ENCODE data around the gene TM7SF2. TPM values are rescaled to one million over a fixed set of nuclear protein-coding genes. Genes with fewer than 3 reads are reported as not detected.

Gene TM7SF2
- total and polyA plus RNA-seq, 3 donors from 2014 or later: 36.4 to 49.6 (median 42.0) TPM

DNA sequence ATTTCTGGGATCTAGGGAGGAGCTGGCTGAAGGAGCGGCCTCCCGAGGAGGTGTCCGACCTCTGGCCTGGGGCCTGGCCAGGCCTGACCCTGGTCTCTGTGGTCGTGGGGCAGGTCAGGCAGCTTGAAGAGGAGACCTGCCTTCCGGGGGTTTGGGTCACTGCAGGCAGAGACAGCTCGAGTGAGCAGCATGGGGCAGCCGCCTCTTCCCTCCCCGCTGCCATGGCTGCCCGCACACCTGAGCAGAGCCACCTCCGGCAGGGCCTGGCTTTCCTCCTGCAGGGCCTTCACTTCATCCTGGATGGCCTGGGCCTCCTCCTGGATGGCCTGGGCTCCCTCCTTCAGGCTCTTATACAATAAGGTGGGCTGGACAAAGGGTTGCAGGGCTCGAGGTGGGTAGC is 45.4 kb upstream of the TM7SF2 start:
- H3K36me3 ChIP-seq (ENCODE audit: low read depth, missing control alignments): no peaks in the 10 kb centered on the region
- intact Hi-C loops (cut with DNase I; ENCODE audit: low total_unique reads): no loop called here
- 79% methylated on average over 11 of the region's 11 CpGs; no CpG with 5 or more reads in 1 of the 2 donors for WGBS, 2 donors
- no peak overlapping the region for H3K27ac ChIP-seq
- no peaks in the 10 kb centered on the region for H3K27me3 ChIP-seq
- TF ChIP-seq CTCF (IDR thresholded peaks at IDR 0.05) (no peak), POLR2A (IDR thresholded peaks at IDR 0.05) (no peak)
- H3K4me3 ChIP-seq: no peak overlapping the region
- no peaks in the 10 kb centered on the region for H3K9me3 ChIP-seq
- DNase-seq: no peak
- no peaks in the 10 kb centered on the region for H3K4me1 ChIP-seq

- Histone ChIP-seq H3K36me3 (ENCODE audit: low read depth, missing control alignments) (no peaks in the 10 kb centered on the region), H3K4me3 (no peak overlapping the region), H3K9me3 (no peaks in the 10 kb centered on the region), H3K4me1 (no peaks in the 10 kb centered on the region), H3K27ac (no peak overlapping the region), H3K27me3 (no peaks in the 10 kb centered on the region)
- no peak for DNase-seq
- WGBS, 2 donors: 67 to 92% methylated on average over 1 to 4 of the region's 4 CpGs
- no peak for TF ChIP-seq CTCF (IDR thresholded peaks at IDR 0.05)
- no peak for TF ChIP-seq POLR2A (IDR thresholded peaks at IDR 0.05)
- intact Hi-C loops (cut with DNase I; ENCODE audit: low total_unique reads): no loop called here
Observed at GRCh38 chr11:65066805-65067291, 44.8 kb upstream of the TM7SF2 start.

GRCh38 chr11:65067446-65067845 is 44.2 kb upstream of the TM7SF2 start:
- no peak overlapping the region for H3K4me3 ChIP-seq
- WGBS, 2 donors: 69 to 81% methylated on average over 3 to 10 of the region's 10 CpGs
- TF ChIP-seq CTCF (IDR thresholded peaks at IDR 0.05): no peak
- no peak for TF ChIP-seq POLR2A (IDR thresholded peaks at IDR 0.05)
- no peak overlapping the region for H3K27ac ChIP-seq
- no peak for DNase-seq
- H3K9me3 ChIP-seq: no peaks in the 10 kb centered on the region
- H3K27me3 ChIP-seq: no peaks in the 10 kb centered on the region
- no peaks in the 10 kb centered on the region for H3K4me1 ChIP-seq
- H3K36me3 ChIP-seq (ENCODE audit: low read depth, missing control alignments): no peaks in the 10 kb centered on the region
- intact Hi-C loops (cut with DNase I; ENCODE audit: low total_unique reads): no loop called here

GRCh38 chr11:65069217-65069616 is 42.5 kb upstream of the TM7SF2 start:
- Histone ChIP-seq H3K4me3 (no peak overlapping the region), H3K9me3 (no peaks in the 10 kb centered on the region), H3K36me3 (ENCODE audit: low read depth, missing control alignments) (no peaks in the 10 kb centered on the region), H3K27ac (no peak overlapping the region), H3K4me1 (no peaks in the 10 kb centered on the region), H3K27me3 (no peaks in the 10 kb centered on the region)
- no peak for DNase-seq
- WGBS, 2 donors: 78 to 84% methylated on average over 9 of the region's 9 CpGs
- intact Hi-C loops (cut with DNase I; ENCODE audit: low total_unique reads): no loop called here
- TF ChIP-seq POLR2A (IDR thresholded peaks at IDR 0.05) (no peak), CTCF (IDR thresholded peaks at IDR 0.05) (no peak)

DNA sequence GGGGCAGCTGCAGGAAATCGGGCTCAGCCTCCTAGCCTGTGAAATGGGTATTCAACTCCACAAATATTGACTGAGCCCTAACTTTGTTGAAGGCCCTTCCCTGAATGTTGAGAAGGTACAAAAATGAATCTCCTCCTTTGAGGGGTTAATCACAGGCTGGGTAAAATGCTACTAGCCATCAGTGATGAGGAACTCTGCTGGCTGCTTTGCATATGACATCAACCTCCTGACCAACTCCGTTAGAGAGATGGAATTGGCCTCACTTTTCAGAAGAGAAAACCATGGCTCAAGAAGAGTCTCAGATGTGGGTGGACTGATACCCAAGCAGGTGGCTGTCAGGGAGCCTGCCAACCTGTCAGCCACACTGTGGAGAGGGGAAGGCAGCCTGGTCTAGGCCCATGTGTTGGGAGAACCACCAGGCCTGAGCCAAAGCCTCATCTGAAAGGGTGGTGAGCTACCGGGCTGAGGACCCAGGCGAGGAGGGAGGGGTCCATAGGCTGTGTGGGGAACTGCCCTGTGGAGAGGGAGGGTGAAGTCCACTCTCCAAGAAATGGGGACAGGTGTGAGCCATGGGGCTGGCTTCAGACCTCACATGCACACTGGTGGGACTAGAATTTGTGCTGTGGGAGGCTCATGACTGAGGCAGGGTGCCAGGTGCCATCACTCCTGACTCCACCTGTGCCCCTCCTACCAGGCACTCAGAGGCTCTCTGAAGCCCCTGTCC is 39.6 kb upstream of the TM7SF2 start:
- no peak for DNase-seq
- no peak for TF ChIP-seq CTCF (IDR thresholded peaks at IDR 0.05)
- TF ChIP-seq POLR2A (IDR thresholded peaks at IDR 0.05): no peak
- intact Hi-C loops (cut with DNase I; ENCODE audit: low total_unique reads): no loop called here
- Histone ChIP-seq H3K27me3 (no peaks in the 10 kb centered on the region), H3K36me3 (ENCODE audit: low read depth, missing control alignments) (no peaks in the 10 kb centered on the region), H3K4me3 (no peak overlapping the region), H3K9me3 (no peaks in the 10 kb centered on the region), H3K27ac (no peak overlapping the region), H3K4me1 (no peaks in the 10 kb centered on the region)
- WGBS, 2 donors: 76 to 79% methylated on average over 3 to 4 of the region's 4 CpGs
